Panc1 (cell line): ENCODE data around the gene FOLR3.

Source experiments
- CTCF ChIP-seq: fragments of 450-650 bp; IDR thresholded peaks from 2 replicates; pipeline ENCODE4 v1.5.1; 2017; ENCODE audit warnings: mild to moderate bottlenecking
- TF ChIP-seq, protein P1 (sequence below), 2 experiments: IDR thresholded peaks; 2 replicates each; pipeline ENCODE4 v1.6.1; 2011 to 2012; ENCODE audit warnings: low read depth in 2 of 2, control low read depth in 1 of 2, low read length in 1 of 2, mild to moderate bottlenecking in 1 of 2, moderate library complexity in 1 of 2; ENCODE audit not compliant: insufficient read depth in 1 of 2

DNA sequence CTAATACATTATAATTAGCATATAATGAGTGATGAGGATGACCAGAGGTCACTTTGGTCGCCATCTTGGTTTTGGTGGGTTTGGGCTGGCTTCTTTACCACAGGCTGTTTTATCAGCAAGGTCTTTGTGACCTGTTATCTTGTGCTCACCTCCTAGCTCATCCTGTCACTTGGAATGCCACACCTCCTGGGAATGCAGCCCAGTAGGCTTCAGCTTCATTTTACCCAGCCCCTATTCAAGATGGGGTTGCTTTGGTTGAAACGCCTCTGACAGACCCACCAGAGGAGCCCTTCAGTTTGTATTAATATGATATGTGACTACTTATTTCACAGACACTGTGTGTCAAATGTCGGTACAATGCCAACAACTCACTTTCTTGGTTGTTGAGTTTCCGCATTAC, 20.2 kb downstream of the FOLR3 start:
- TF ChIP-seq, protein P1, sequence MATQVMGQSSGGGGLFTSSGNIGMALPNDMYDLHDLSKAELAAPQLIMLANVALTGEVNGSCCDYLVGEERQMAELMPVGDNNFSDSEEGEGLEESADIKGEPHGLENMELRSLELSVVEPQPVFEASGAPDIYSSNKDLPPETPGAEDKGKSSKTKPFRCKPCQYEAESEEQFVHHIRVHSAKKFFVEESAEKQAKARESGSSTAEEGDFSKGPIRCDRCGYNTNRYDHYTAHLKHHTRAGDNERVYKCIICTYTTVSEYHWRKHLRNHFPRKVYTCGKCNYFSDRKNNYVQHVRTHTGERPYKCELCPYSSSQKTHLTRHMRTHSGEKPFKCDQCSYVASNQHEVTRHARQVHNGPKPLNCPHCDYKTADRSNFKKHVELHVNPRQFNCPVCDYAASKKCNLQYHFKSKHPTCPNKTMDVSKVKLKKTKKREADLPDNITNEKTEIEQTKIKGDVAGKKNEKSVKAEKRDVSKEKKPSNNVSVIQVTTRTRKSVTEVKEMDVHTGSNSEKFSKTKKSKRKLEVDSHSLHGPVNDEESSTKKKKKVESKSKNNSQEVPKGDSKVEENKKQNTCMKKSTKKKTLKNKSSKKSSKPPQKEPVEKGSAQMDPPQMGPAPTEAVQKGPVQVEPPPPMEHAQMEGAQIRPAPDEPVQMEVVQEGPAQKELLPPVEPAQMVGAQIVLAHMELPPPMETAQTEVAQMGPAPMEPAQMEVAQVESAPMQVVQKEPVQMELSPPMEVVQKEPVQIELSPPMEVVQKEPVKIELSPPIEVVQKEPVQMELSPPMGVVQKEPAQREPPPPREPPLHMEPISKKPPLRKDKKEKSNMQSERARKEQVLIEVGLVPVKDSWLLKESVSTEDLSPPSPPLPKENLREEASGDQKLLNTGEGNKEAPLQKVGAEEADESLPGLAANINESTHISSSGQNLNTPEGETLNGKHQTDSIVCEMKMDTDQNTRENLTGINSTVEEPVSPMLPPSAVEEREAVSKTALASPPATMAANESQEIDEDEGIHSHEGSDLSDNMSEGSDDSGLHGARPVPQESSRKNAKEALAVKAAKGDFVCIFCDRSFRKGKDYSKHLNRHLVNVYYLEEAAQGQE (IDR thresholded peaks at IDR 0.05; ENCODE audit: insufficient read depth in 1 of 2, low read depth in 2 of 2, low read length in 1 of 2), result no peak
- TF ChIP-seq CTCF, result no peak
